Fibroblast of skin of left quadriceps (primary cell): ENCODE data around the gene MATN4.

Source experiments
- DNase-seq, 2 experiments: peaks; one replicate each; pipeline ENCODE4 v3.0.0-alpha.2; 2013; ENCODE audit warnings: low read depth in 2 of 2

Gene MATN4

DNA sequence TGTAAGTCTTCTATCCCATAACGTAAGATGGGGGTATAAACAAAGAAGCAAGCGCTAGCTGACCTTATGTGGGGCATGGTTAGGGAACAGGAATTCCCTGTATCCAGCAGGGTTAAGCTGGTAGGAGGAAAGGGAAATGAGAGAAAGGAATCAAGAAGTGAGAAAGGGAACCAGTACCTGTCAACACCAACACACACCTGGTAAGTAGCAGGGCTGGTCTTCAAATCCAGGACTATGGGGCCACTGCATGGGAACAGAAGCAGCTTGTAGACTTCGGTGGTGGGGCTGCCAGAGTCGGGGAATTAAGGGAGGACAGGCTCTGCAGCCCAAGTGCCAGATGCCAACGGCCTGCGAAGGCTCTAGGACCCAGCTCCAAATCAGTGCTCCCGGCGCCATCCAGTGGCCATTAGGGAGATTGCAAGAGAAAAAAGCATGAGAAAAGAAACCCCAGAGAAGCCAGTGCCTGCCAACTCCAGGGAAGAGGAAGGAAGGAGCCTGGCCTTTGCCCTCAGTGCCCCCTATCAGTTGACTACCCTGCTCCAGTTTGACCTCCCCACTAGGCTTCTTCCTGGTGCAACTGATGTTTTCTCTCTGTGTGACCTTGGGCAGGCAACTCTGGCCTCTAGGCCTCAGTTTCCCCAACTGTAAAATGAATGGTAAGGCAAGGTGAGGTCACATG, 17.3 kb downstream of the MATN4 start:
- peak; percentile 42 to 44 for DNase-seq

- DNase-seq: no peak
Observed at GRCh38 chr20:45289942-45290676, 18.0 kb downstream of the MATN4 start.

DNA sequence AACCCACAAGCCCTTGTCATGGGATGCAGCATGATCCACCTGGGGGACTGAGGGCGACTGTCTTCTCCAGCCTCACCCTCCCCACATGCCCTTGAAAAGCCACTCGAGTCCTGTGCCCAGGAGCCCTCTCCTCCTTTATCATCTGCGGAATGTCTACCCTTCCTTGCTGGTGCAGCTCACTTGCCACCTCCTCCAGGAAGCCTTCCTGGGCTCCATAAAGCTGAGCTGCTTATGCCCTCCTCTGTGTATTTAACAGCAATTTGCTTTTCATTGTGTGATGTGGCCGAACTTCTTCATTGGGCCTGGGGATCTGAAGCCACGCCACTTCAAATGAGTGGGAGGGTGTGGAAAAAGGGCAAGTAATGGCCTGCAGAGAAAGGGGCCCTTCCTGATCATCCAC, 19.2 kb downstream of the MATN4 start:
- DNase-seq: no peak

DNA sequence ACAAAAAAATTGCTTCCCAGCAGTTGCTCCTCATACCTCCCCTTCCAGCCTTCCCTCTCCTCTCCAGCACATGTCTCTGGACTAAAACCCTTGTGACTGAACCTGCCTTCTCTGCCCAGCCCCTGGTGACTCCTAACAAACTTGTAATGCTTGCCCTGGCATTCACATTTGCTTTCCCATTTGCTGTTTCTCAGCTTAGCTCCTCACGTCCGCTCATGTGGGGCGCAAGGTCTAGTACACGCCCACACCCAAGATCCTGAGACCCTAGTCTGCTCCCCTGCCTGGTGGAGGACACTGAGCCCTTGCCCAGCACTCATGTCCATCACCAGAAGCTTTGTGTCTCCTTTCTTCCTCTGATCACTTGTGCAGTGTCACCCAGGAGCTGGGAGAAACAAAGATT, 19.7 kb downstream of the MATN4 start:
- DNase-seq: no peak

- no peak for DNase-seq
Observed at GRCh38 chr20:45283551-45284057, 24.5 kb downstream of the MATN4 start.

- DNase-seq: no peak
Observed at GRCh38 chr20:45282700-45283550, 25.2 kb downstream of the MATN4 start.

DNA sequence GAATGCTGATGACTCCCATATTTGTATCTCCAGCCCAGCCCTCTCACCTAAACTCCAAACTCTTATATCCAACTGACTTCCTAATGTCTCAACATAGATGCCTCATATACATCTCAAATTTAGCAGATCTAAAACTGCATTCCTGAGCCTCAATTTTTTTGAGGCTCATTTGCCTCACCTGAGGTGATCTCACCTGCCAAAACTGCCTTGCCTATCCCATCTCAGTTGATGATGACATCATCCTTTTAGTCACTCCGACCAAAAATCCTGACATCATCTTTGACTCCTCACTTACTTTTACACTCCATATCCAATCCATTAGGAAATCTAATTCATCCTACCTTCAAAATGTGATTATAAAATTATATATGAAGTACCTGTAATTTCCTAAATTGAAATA, 28.1 kb downstream of the MATN4 start:
- no peak for DNase-seq

- DNase-seq: no peak
Observed at GRCh38 chr20:45275338-45275737, 32.8 kb downstream of the MATN4 start.

DNA sequence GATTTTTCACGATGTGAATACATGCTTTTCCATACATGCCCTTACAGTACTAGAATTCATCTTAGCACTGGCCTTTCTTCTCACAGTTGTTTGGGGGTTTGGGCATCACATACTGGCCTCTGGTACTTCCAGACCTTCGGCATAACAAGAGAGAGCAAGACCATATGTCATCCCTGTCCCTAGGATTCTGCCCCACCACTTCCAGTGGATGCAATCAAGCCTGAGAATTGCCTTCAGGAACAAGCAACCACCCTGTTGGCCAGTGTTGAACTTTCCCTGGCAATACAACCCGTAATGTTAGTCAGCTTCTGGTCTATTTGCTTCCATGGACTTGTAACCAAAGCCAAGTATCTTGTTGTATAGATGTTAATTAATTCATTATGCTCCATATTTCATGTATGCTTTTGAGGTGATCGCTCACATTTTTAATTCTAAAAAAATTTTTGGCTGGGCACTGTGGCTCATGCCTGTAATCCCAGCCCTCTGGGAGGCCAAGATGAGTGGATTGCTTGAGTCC, 38.3 kb downstream of the MATN4 start:
- DNase-seq: no peak

DNA sequence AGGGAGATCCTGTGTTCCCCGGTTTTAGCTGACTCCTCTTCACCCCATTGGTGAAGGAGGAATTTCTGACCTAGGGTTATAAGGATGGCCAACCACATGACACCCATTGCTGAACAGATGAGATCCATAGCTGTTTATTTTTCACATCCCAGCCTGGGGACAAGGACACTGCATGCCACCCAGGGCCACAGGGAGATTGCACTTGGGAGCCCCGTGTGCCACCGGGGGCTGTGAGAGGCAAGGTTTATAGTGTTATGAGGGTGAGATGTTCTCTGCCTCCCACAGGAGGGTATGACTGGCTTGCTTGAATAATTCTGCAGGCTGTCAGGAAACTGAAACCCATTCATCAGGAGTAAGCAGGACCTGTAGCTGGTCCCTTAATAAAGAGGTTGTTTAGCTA, 39.0 kb downstream of the MATN4 start:
- DNase-seq: no peak

- DNase-seq: no peak
Observed at GRCh38 chr20:45268531-45268930, 39.6 kb downstream of the MATN4 start.

DNA sequence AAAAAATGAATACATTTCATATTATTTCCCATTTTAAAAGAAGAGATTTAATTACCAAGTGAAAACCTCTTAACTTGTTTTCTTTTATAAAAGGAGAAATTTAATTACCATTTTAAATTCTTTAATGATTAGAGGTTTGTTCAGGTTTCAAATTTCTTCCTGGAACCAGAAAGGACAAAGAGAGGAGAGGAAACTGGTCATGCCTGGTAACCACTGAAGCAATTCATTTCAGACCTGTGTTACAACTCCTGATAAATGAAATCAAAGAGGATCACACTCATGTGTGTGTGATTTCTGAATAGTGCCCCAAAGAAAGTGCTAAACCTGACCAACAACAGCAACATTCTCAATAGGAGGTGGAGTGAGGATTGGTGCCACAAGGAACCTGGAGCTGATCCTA, 41.1 kb downstream of the MATN4 start:
- DNase-seq: no peak

GRCh38 chr20:45263556-45264266, 44.4 kb downstream of the MATN4 start:
- DNase-seq: no peak

GRCh38 chr20:45258664-45259063, 49.4 kb downstream of the MATN4 start:
- no peak for DNase-seq

GRCh38 chr20:45258259-45258658, 49.8 kb downstream of the MATN4 start:
- DNase-seq: no peak

- DNase-seq: no peak
Observed at GRCh38 chr20:45257711-45258110, 50.4 kb downstream of the MATN4 start.

GRCh38 chr20:45257161-45257560, 50.9 kb downstream of the MATN4 start:
- no peak for DNase-seq

DNA sequence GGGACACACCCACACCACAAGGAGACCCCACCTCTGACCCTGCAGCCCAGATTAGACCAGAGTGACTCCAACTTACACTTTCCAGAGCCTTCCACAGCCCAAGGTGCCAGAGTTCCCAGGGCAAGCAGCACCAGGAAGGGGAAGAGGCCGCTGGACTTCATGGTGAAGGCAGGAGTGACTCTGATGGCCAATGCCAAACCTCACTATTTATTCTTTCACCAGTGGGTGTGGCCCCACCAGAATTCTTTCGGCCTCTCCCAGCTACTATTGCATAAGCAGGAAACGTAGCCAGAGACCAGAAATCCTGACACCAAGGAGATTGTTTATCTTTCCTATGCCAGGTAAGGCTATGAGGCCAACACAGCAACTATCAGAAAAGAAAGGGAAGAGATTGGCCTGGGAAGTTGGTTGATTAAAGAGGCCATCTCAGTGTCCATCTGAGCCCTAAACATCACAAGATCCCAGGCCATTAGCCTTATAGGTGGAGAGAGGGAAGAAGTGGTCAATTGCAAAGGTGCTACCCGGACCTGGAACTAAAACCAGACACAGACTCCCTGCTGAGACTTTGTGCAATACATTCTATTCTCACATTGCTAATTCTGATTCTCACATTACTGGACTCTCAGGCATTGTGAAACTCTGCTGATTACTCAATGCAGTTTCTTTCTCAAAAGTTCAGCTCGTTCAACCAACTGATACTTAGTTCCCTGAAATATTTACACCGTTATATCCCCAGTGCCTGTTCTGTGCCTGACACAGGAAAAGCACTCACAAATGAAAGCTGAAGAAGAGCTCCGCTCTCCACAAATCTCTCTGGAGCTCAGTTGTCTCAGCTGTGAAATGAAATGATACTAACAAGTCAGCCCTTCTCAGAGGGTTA, 53.5 kb downstream of the MATN4 start, which contains the start of gene SLPI:
Gene SLPI (minus strand): TSS at position 182 of the 880 bp plus-strand sequence. CDS start 21 bp downstream, at position 161.
- peak; percentile 3 for DNase-seq

DNA sequence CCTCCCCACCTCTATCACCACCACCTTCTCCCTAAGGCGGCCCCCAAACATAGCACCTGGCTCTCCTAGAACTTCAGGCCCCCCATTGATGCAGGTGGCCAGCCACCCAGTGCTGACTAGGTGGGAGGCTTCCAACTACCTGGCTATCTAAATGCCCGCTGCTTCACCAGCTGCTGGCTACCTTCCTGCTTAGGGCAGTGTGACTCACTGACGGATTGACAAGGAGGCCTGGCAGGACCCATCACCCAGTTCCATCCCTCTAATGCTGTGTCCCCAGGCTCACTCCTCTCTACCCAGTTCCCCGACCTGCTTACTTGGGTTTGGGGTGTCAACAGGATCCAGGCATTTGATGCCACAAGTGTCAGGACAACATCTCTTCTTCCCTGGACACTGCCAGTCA, 54.8 kb downstream of the MATN4 start:
- DNase-seq: no peak

GRCh38 chr20:45251884-45252560, 56.1 kb downstream of the MATN4 start:
- DNase-seq: no peak
